Common myeloid progenitor, CD34-positive (primary cell): ENCODE measurements around the gene NIM1K.
"Not testable (repeated sequence)": the region's sequence is repeated elsewhere in the genome, so short reads cannot be mapped to it uniquely, and the experiment has no call there.

Experiments
- CTCF ChIA-PET: fragments of 350-600 bp; sonication (Branson Sonifier 250); formaldehyde crosslinking; loops from one replicate; lab custom pipeline; 2021; ENCODE audit warnings: antibody characterized with exemption; lab: Charles Lee
- POLR2A ChIA-PET: fragments of 350-600 bp; sonication (Branson Sonifier 250); formaldehyde crosslinking; loops from one replicate; lab custom pipeline; 2021; ENCODE audit warnings: antibody characterized with exemption; lab: Charles Lee
- DNase-seq, 3 donors: peaks; one replicate each; pipeline versions ENCODE4 v3.0.0 to v3.0.0-alpha.2; 2013
- H3K27ac ChIP-seq, 2 experiments: 1 replicate in 1 of 2; 2 replicates in 1 of 2; pipeline ENCODE4 v1.7.0; 2013; ENCODE audit warnings: inconsistent platforms in 2 of 2, low read length in 2 of 2, mild to moderate bottlenecking in 2 of 2, low read depth in 1 of 2, moderate library complexity in 1 of 2; ENCODE audit not compliant: severe bottlenecking in 2 of 2, insufficient read depth in 1 of 2, poor library complexity in 1 of 2
- H3K27me3 ChIP-seq, 5 experiments: replicated peaks in 2 of 5; 1 replicate in 3 of 5; 2 replicates in 2 of 5; pipeline versions ENCODE4 v1.6.1 to v1.7.0; 2013; ENCODE audit warnings: low read length in 4 of 5, mild to moderate bottlenecking in 2 of 5, moderate library complexity in 2 of 5, inconsistent platforms in 1 of 5; ENCODE audit not compliant: insufficient read depth in 5 of 5, control insufficient read depth in 4 of 5
- H3K36me3 ChIP-seq, 4 experiments: 1 replicate in 2 of 4; 2 replicates in 2 of 4; pipeline versions ENCODE4 v1.6.1 to v1.7.0; 2013; ENCODE audit warnings: low read length in 3 of 4, control low read depth in 1 of 4, mild to moderate bottlenecking in 1 of 4; ENCODE audit not compliant: control insufficient read depth in 4 of 4, insufficient read depth in 4 of 4
- H3K4me1 ChIP-seq, 4 experiments: 1 replicate in 3 of 4; 2 replicates in 1 of 4; pipeline versions ENCODE4 v1.6.1 to v1.7.1; 2013; ENCODE audit warnings: low read length in 3 of 4, mild to moderate bottlenecking in 3 of 4, control low read depth in 1 of 4, inconsistent platforms in 1 of 4, moderate library complexity in 1 of 4; ENCODE audit not compliant: control insufficient read depth in 4 of 4, insufficient read depth in 4 of 4; ENCODE audit errors: control extremely low read depth in 1 of 4
- H3K4me3 ChIP-seq, 7 experiments: 1 replicate in 4 of 7; 2 replicates in 3 of 7; pipeline versions ENCODE4 v1.5.1 to v1.7.0; 2013; ENCODE audit warnings: mild to moderate bottlenecking in 7 of 7, low read length in 6 of 7, moderate library complexity in 6 of 7, inconsistent platforms in 2 of 7, low read depth in 2 of 7, control low read depth in 1 of 7; ENCODE audit not compliant: insufficient read depth in 4 of 7, control insufficient read depth in 1 of 7; ENCODE audit errors: extremely low read depth in 1 of 7
- H3K9me3 ChIP-seq, 5 experiments: 1 replicate in 4 of 5; 2 replicates in 1 of 5; pipeline versions ENCODE4 v1.6.1 to v1.7.1; 2013; ENCODE audit warnings: low read length in 4 of 5, mild to moderate bottlenecking in 2 of 5, inconsistent platforms in 1 of 5, low read depth in 1 of 5, moderate library complexity in 1 of 5; ENCODE audit not compliant: control insufficient read depth in 4 of 5, insufficient read depth in 2 of 5; ENCODE audit errors: control extremely low read depth in 1 of 5
- WGBS: methylation state at CpG from one replicate; pipeline ENCODE4 v1.1.5; 2013; ENCODE audit not compliant: insufficient coverage; 5-methylcytosine and 5-hydroxymethylcytosine counted together

The NIM1K gene

GRCh38 chr5:43152946-43153345 is 39.1 kb upstream of the NIM1K start:
- H3K27me3 ChIP-seq = no peaks in the 10 kb centered on the region
- H3K36me3 ChIP-seq = peaks cover 14 to 65% (median 28%) of the 10 kb centered on the region in 4 experiments
- no peaks in the 10 kb centered on the region for H3K4me1 ChIP-seq
- no peak for DNase-seq
- H3K27ac ChIP-seq = no peak overlapping the region
- no peak overlapping the region for H3K4me3 ChIP-seq
- POLR2A ChIA-PET = no interaction called here
- 100% methylated on average over 1 of the region's 3 CpGs for WGBS
- H3K9me3 ChIP-seq = no peaks in the 10 kb centered on the region
- CTCF ChIA-PET = no interaction called here

GRCh38 chr5:43154469-43154868 is 37.6 kb upstream of the NIM1K start:
- Histone ChIP-seq H3K4me1 (no peaks in the 10 kb centered on the region), H3K27me3 (no peaks in the 10 kb centered on the region), H3K4me3 (no peak overlapping the region), H3K27ac (no peak overlapping the region), H3K9me3 (no peaks in the 10 kb centered on the region), H3K36me3 (peaks cover 17 to 69% (median 22%) of the 10 kb centered on the region in 4 experiments)
- ChIA-PET POLR2A (no interaction called here), CTCF (interaction anchor here (1.9 kb wide), 1 partner anchor 330 kb away, joined by 4 read pairs; no protein-coding TSS in a partner anchor)
- 97% methylated on average over 4 of the region's 4 CpGs for whole genome bisulfite sequencing
- no peak for DNase-seq

- Histone ChIP-seq H3K9me3 (no peaks in the 10 kb centered on the region), H3K4me3 (no peak overlapping the region), H3K4me1 (no peaks in the 10 kb centered on the region), H3K27ac (no peak overlapping the region), H3K27me3 (no peaks in the 10 kb centered on the region), H3K36me3 (peaks cover 12 to 60% (median 20%) of the 10 kb centered on the region in 4 experiments)
- WGBS = 98% methylated on average over 4 of the region's 4 CpGs
- DNase-seq = peak in 1 of 3 donors; percentile 7
- ChIA-PET POLR2A (no interaction called here), CTCF (interaction anchor here (1.9 kb wide), 1 partner anchor 329 kb away, joined by 4 read pairs; no protein-coding TSS in a partner anchor)
Measured at GRCh38 chr5:43155394-43156096, 36.5 kb upstream of the NIM1K start.

GRCh38 chr5:43156388-43156787 is 35.6 kb upstream of the NIM1K start:
- ChIA-PET POLR2A (no interaction called here), CTCF (no interaction called here)
- Histone ChIP-seq H3K27ac (no peak overlapping the region), H3K4me1 (peaks cover 0 to 3% (median 1%) of the 10 kb centered on the region in 4 experiments), H3K4me3 (no peak overlapping the region), H3K36me3 (peaks cover 15 to 59% (median 21%) of the 10 kb centered on the region in 4 experiments), H3K27me3 (no peaks in the 10 kb centered on the region), H3K9me3 (no peaks in the 10 kb centered on the region)
- 100% methylated on average over 6 of the region's 6 CpGs for WGBS
- DNase-seq = no peak

GRCh38 chr5:43157068-43157467 is 35.0 kb upstream of the NIM1K start:
- ChIA-PET CTCF (no interaction called here), POLR2A (no interaction called here)
- no peak for DNase-seq
- H3K4me1 ChIP-seq = peaks cover 0 to 3% (median 2%) of the 10 kb centered on the region in 4 experiments
- no peak overlapping the region for H3K4me3 ChIP-seq
- peaks cover 16 to 59% (median 23%) of the 10 kb centered on the region in 4 experiments for H3K36me3 ChIP-seq
- no peaks in the 10 kb centered on the region for H3K9me3 ChIP-seq
- no peak overlapping the region for H3K27ac ChIP-seq
- H3K27me3 ChIP-seq = no peaks in the 10 kb centered on the region
- WGBS = 100% methylated on average over 1 of the region's 3 CpGs

GRCh38 chr5:43161244-43161643 is 30.8 kb upstream of the NIM1K start:
- peaks cover 0 to 3% (median 2%) of the 10 kb centered on the region in 4 experiments for H3K4me1 ChIP-seq
- H3K27ac ChIP-seq = no peak overlapping the region
- ChIA-PET POLR2A (no interaction called here), CTCF (no interaction called here)
- no peak overlapping the region for H3K4me3 ChIP-seq
- no peaks in the 10 kb centered on the region for H3K9me3 ChIP-seq
- H3K36me3 ChIP-seq = peaks cover 16 to 56% (median 40%) of the 10 kb centered on the region in 4 experiments
- WGBS = 56% methylated on average over 5 of the region's 5 CpGs
- no peaks in the 10 kb centered on the region for H3K27me3 ChIP-seq
- DNase-seq = peak in 2 of 3 donors; percentile 60 to 65

GRCh38 chr5:43164801-43165200 is 27.2 kb upstream of the NIM1K start:
- H3K27ac ChIP-seq, DNase-seq, H3K4me1 ChIP-seq, H3K4me3 ChIP-seq, H3K27me3 ChIP-seq, H3K9me3 ChIP-seq, CTCF ChIA-PET, POLR2A ChIA-PET: not testable (repeated sequence)
- peaks cover 19 to 66% (median 43%) of the 10 kb centered on the region in 4 experiments for H3K36me3 ChIP-seq
- WGBS = 100% methylated on average over 1 of the region's 5 CpGs
